DND-41 (cell line): ENCODE measurements around the gene NUP214.

Experiments used
- EZH2 ChIP-seq: IDR thresholded peaks from 3 replicates; pipeline ENCODE4 v1.6.1; 2012; ENCODE audit warnings: borderline replicate concordance, low read depth, mild to moderate bottlenecking, moderate library complexity, low read length, inconsistent platforms; ENCODE audit not compliant: severe bottlenecking
- TF ChIP-seq, protein P1 (sequence below): IDR thresholded peaks from 2 replicates; pipeline ENCODE4 v1.5.1; 2012; ENCODE audit warnings: borderline replicate concordance, low read length, moderate library complexity, mild to moderate bottlenecking; ENCODE audit not compliant: poor library complexity, severe bottlenecking; ENCODE audit errors: extremely low read depth

GRCh38 chr9:131226226-131226625, 100.8 kb downstream of the NUP214 start:
- TF ChIP-seq, protein P1, sequence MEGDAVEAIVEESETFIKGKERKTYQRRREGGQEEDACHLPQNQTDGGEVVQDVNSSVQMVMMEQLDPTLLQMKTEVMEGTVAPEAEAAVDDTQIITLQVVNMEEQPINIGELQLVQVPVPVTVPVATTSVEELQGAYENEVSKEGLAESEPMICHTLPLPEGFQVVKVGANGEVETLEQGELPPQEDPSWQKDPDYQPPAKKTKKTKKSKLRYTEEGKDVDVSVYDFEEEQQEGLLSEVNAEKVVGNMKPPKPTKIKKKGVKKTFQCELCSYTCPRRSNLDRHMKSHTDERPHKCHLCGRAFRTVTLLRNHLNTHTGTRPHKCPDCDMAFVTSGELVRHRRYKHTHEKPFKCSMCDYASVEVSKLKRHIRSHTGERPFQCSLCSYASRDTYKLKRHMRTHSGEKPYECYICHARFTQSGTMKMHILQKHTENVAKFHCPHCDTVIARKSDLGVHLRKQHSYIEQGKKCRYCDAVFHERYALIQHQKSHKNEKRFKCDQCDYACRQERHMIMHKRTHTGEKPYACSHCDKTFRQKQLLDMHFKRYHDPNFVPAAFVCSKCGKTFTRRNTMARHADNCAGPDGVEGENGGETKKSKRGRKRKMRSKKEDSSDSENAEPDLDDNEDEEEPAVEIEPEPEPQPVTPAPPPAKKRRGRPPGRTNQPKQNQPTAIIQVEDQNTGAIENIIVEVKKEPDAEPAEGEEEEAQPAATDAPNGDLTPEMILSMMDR = no peak
- TF ChIP-seq EZH2 = no peak
